HepG2 (cell line): ENCODE data around the gene FRMD8. TPM values are rescaled to one million over a fixed set of nuclear protein-coding genes. Genes with fewer than 3 reads are reported as not detected.

Experiments
- ATF7 ChIP-seq, 2 experiments: fragments of 450-650 bp in 1 of 2; sonication (generic) in 1 of 2; formaldehyde crosslinking in 1 of 2; IDR thresholded peaks; 2 replicates each; pipeline versions ENCODE4 v1.4.0 to v1.6.1; 2016 to 2020; ENCODE audit warnings: antibody characterized with exemption in 1 of 2, mild to moderate bottlenecking in 1 of 2, missing genetic modification reagents in 1 of 2
- BHLHE40 ChIP-seq: IDR thresholded peaks from 2 replicates; pipeline ENCODE4 v1.6.1; 2011; ENCODE audit warnings: low read length, improper control_type of control experiment
- CBX5 ChIP-seq: sonication (generic); formaldehyde crosslinking; IDR thresholded peaks from 2 replicates; pipeline ENCODE4 v1.4.0; 2020; ENCODE audit warnings: missing genetic modification reagents, borderline replicate concordance
- DPF2 ChIP-seq: sonication (generic); formaldehyde crosslinking; IDR thresholded peaks from 2 replicates; pipeline ENCODE4 v1.4.0; 2020; ENCODE audit warnings: mild to moderate bottlenecking, low read depth, missing genetic modification reagents, borderline replicate concordance
- EED ChIP-seq: sonication (generic); formaldehyde crosslinking; IDR thresholded peaks from 2 replicates; pipeline ENCODE4 v1.5.0; 2020; ENCODE audit warnings: mild to moderate bottlenecking, missing genetic modification reagents
- GATA4 ChIP-seq: sonication (generic); IDR thresholded peaks from 2 replicates; pipeline ENCODE4 v1.6.1; 2016; ENCODE audit warnings: antibody characterized with exemption, low read depth, borderline replicate concordance
- HES4 ChIP-seq: sonication (generic); formaldehyde crosslinking; IDR thresholded peaks from 2 replicates; pipeline ENCODE4 v1.9.0; 2021; ENCODE audit warnings: mild to moderate bottlenecking, missing genetic modification reagents, borderline replicate concordance
- HMGA1 ChIP-seq: sonication (generic); formaldehyde crosslinking; conservative IDR thresholded peaks from 2 replicates; pipeline ENCODE4 v1.4.0; 2020; ENCODE audit warnings: missing genetic modification reagents
- JUND ChIP-seq: sonication (generic); formaldehyde crosslinking; IDR thresholded peaks from 2 replicates; pipeline ENCODE4 v1.8.0; 2022; ENCODE audit warnings: mild to moderate bottlenecking, missing genetic modification reagents
- MEIS2 ChIP-seq: sonication (generic); formaldehyde crosslinking; IDR thresholded peaks from 2 replicates; pipeline ENCODE4 v1.9.0; 2021; ENCODE audit warnings: mild to moderate bottlenecking, missing genetic modification reagents
- TOE1 ChIP-seq: sonication (generic); formaldehyde crosslinking; IDR thresholded peaks from 2 replicates; pipeline ENCODE4 v1.4.0; 2020; ENCODE audit warnings: mild to moderate bottlenecking, missing genetic modification reagents
- ZBTB20 ChIP-seq: sonication (generic); formaldehyde crosslinking; IDR thresholded peaks from 2 replicates; pipeline ENCODE4 v1.8.1; 2023; ENCODE audit warnings: missing genetic modification reagents, low read depth, mild to moderate bottlenecking, borderline replicate concordance
- ZBTB42 ChIP-seq: sonication (generic); formaldehyde crosslinking; IDR thresholded peaks from 2 replicates; pipeline ENCODE4 v1.5.0; 2020; ENCODE audit warnings: mild to moderate bottlenecking, missing genetic modification reagents
- ZFY ChIP-seq: sonication (generic); formaldehyde crosslinking; IDR thresholded peaks from 2 replicates; pipeline ENCODE4 v1.4.0; 2020; ENCODE audit warnings: missing genetic modification reagents
- ZNF160 ChIP-seq: sonication (generic); formaldehyde crosslinking; IDR thresholded peaks from 2 replicates; pipeline ENCODE4 v1.8.0; 2022; ENCODE audit warnings: mild to moderate bottlenecking, inconsistent platforms, missing genetic modification reagents
- ZNF317 ChIP-seq: sonication (generic); formaldehyde crosslinking; IDR thresholded peaks from 2 replicates; pipeline ENCODE4 v1.5.0; 2020; ENCODE audit warnings: mild to moderate bottlenecking, missing genetic modification reagents
- ZNF468 ChIP-seq: sonication (generic); formaldehyde crosslinking; IDR thresholded peaks from 2 replicates; pipeline ENCODE4 v1.8.0; 2022; ENCODE audit warnings: mild to moderate bottlenecking, moderate library complexity, missing genetic modification reagents
- ZNF543 ChIP-seq: sonication (generic); formaldehyde crosslinking; IDR thresholded peaks from 2 replicates; pipeline ENCODE4 v1.4.0; 2020; ENCODE audit warnings: mild to moderate bottlenecking, missing genetic modification reagents
- ZNF709 ChIP-seq: sonication (generic); formaldehyde crosslinking; IDR thresholded peaks from 2 replicates; pipeline ENCODE4 v1.5.0; 2020; ENCODE audit warnings: mild to moderate bottlenecking, missing genetic modification reagents
- ZNF878 ChIP-seq: sonication (generic); formaldehyde crosslinking; IDR thresholded peaks from 2 replicates; pipeline ENCODE4 v1.8.1; 2023; ENCODE audit warnings: mild to moderate bottlenecking, missing genetic modification reagents, moderate library complexity
- ZSCAN25 ChIP-seq: sonication (generic); formaldehyde crosslinking; IDR thresholded peaks from 2 replicates; pipeline ENCODE4 v1.8.0; 2022; ENCODE audit warnings: mild to moderate bottlenecking, missing genetic modification reagents
- polyA plus RNA-seq, 8 experiments: library from polyadenylated mRNA; depleted of rRNA in 3 of 8; stranded (reverse) in 7 of 8; unstranded in 1 of 8; fragments of >200 nt; fragmentation: Illumina TruSeq in 4 of 8; extraction: Trizol in 4 of 8; gene quantifications; 2 replicates each; pipeline versions ENCODE4 v1.2.1 to v1.2.3, GENCODE V29; 2011 to 2016; ENCODE audit warnings: low read depth in 4 of 8, missing spikeins in 1 of 8, mixed read lengths in 1 of 8; ENCODE audit not compliant: insufficient read depth in 1 of 8
- total RNA-seq, 5 experiments: library from RNA; depleted of rRNA; stranded (reverse); fragments of >200 nt; fragmentation: Illumina TruSeq; extraction: Trizol; gene quantifications; 2 replicates each; pipeline ENCODE4 v1.2.3, GENCODE V29; 2016; ENCODE audit warnings: low read depth in 1 of 5
- TF ChIP-seq, protein P1 (sequence below): sonication (generic); formaldehyde crosslinking; IDR thresholded peaks from 2 replicates; pipeline ENCODE4 v1.5.1; 2020; ENCODE audit warnings: missing genetic modification reagents, mild to moderate bottlenecking, borderline replicate concordance
- TF ChIP-seq, protein P2 (sequence below): sonication (generic); formaldehyde crosslinking; IDR thresholded peaks from 2 replicates; pipeline ENCODE4 v1.5.0; 2020; ENCODE audit warnings: mild to moderate bottlenecking, missing genetic modification reagents, moderate library complexity
- TF ChIP-seq, protein P3 (sequence below): sonication (generic); formaldehyde crosslinking; IDR thresholded peaks from 2 replicates; pipeline ENCODE4 v1.5.1; 2020; ENCODE audit warnings: missing genetic modification reagents, mild to moderate bottlenecking, borderline replicate concordance
- TF ChIP-seq, protein P4 (sequence below): IDR thresholded peaks from 2 replicates; pipeline ENCODE4 v1.6.1; 2018; ENCODE audit warnings: missing genetic modification reagents, mild to moderate bottlenecking, missing compliant biosample characterization

Gene FRMD8
- total and polyA plus RNA-seq, 2 of the 13 experiments (the other 11 are each of a cell fraction or from before 2014, with no cell fraction given) = 5.8 to 20.6 TPM

DNA sequence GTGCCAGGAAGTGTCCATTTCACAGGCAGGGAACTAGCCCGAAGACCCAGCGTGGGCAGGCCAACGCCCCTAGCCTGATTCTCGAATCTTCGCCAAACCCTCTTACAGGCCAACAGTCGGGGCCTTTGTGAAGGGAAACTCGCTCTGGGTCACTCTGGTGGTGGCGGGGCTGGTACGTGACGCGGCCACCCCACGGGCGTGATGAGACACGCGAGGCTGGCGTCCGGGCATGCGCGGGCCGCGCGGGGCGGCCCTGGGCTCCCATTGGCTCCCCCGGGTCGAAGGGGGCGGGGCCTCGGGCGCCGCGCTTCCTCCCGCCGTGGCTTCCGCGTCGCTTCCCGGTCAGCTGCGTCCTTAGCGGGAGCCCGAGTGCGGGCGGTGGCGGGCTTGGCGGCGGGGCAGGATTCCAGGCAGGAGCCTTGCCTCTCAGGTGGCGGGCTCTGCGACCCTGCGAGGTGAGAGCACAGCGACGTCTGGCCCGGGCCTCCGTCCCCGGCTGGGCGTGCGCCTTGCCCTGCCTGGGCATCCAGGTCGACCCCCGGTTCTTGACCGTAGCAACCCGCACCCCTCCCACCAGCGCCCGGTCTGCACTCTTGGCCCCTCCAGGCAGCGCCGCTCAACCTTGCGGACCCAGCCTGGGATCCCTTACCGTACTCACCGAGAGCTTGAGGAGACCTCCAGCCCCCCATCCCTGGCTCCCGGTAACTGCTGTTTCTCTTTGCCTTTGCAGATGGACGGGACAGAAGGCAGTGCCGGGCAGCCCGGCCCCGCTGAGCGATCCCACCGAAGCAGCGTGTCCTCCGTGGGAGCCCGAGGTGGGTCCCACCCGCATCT is at the start of gene FRMD8 (continued):
- peak; percentile 59; the same call in 1 of the 2 replicates for TF ChIP-seq ZFY (CRISPR knock-in tag)
- TF ChIP-seq ZNF468 (CRISPR knock-in tag) = peak; percentile 86; the same call in 1 of the 2 replicates
- no peak for TF ChIP-seq JUND (CRISPR knock-in tag)
- peak; percentile 80; the same call in 1 of the 2 replicates for TF ChIP-seq EED (CRISPR knock-in tag)
- peak; percentile 61 for TF ChIP-seq BHLHE40
- no peak for TF ChIP-seq ZSCAN25 (CRISPR knock-in tag)
- no peak for TF ChIP-seq ATF7 (IDR thresholded peaks at IDR 0.05)
- TF ChIP-seq ATF7 (CRISPR knock-in tag; IDR thresholded peaks at IDR 0.05) = no peak; the same call in 1 of the 2 replicates
- TF ChIP-seq, protein P1, sequence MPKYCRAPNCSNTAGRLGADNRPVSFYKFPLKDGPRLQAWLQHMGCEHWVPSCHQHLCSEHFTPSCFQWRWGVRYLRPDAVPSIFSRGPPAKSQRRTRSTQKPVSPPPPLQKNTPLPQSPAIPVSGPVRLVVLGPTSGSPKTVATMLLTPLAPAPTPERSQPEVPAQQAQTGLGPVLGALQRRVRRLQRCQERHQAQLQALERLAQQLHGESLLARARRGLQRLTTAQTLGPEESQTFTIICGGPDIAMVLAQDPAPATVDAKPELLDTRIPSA (CRISPR knock-in tag) = 0 out of 2 replicates have a peak, but pooled peaks have one; percentile 68
- no peak for TF ChIP-seq ZNF878 (CRISPR knock-in tag)
- TF ChIP-seq ZNF317 (CRISPR knock-in tag) = peak; percentile 58; the same call in 1 of the 2 replicates
- TF ChIP-seq HES4 (CRISPR knock-in tag) = no peak; the same call in 1 of the 2 replicates
- peak; percentile 89 for TF ChIP-seq ZNF709 (CRISPR knock-in tag)
- TF ChIP-seq ZBTB42 (CRISPR knock-in tag) = peak; percentile 70; the same call in 1 of the 2 replicates
- TF ChIP-seq ZNF543 (CRISPR knock-in tag) = peak; percentile 71
- TF ChIP-seq MEIS2 (CRISPR knock-in tag) = no peak
- no peak for TF ChIP-seq DPF2 (CRISPR knock-in tag)
- peak; percentile 55; the same call in 1 of the 2 replicates for TF ChIP-seq GATA4
- TF ChIP-seq, protein P2, sequence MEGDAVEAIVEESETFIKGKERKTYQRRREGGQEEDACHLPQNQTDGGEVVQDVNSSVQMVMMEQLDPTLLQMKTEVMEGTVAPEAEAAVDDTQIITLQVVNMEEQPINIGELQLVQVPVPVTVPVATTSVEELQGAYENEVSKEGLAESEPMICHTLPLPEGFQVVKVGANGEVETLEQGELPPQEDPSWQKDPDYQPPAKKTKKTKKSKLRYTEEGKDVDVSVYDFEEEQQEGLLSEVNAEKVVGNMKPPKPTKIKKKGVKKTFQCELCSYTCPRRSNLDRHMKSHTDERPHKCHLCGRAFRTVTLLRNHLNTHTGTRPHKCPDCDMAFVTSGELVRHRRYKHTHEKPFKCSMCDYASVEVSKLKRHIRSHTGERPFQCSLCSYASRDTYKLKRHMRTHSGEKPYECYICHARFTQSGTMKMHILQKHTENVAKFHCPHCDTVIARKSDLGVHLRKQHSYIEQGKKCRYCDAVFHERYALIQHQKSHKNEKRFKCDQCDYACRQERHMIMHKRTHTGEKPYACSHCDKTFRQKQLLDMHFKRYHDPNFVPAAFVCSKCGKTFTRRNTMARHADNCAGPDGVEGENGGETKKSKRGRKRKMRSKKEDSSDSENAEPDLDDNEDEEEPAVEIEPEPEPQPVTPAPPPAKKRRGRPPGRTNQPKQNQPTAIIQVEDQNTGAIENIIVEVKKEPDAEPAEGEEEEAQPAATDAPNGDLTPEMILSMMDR (CRISPR knock-in tag) = no peak
- no peak for TF ChIP-seq ZBTB20 (CRISPR knock-in tag)
- TF ChIP-seq HMGA1 = no peak
- no peak for TF ChIP-seq CBX5 (CRISPR knock-in tag)
- no peak for TF ChIP-seq ZNF160 (CRISPR knock-in tag)
- no peak for TF ChIP-seq TOE1
- TF ChIP-seq, protein P3, sequence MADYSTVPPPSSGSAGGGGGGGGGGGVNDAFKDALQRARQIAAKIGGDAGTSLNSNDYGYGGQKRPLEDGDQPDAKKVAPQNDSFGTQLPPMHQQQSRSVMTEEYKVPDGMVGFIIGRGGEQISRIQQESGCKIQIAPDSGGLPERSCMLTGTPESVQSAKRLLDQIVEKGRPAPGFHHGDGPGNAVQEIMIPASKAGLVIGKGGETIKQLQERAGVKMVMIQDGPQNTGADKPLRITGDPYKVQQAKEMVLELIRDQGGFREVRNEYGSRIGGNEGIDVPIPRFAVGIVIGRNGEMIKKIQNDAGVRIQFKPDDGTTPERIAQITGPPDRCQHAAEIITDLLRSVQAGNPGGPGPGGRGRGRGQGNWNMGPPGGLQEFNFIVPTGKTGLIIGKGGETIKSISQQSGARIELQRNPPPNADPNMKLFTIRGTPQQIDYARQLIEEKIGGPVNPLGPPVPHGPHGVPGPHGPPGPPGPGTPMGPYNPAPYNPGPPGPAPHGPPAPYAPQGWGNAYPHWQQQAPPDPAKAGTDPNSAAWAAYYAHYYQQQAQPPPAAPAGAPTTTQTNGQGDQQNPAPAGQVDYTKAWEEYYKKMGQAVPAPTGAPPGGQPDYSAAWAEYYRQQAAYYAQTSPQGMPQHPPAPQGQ = no peak
- TF ChIP-seq, protein P4, sequence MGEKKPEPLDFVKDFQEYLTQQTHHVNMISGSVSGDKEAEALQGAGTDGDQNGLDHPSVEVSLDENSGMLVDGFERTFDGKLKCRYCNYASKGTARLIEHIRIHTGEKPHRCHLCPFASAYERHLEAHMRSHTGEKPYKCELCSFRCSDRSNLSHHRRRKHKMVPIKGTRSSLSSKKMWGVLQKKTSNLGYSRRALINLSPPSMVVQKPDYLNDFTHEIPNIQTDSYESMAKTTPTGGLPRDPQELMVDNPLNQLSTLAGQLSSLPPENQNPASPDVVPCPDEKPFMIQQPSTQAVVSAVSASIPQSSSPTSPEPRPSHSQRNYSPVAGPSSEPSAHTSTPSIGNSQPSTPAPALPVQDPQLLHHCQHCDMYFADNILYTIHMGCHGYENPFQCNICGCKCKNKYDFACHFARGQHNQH = peak; percentile 47; the same call in 1 of the 2 replicates
